IMR-90 (cell line): Measurements from ENCODE around the gene FGGY. TPM values are rescaled to one million over a fixed set of nuclear protein-coding genes. Genes with fewer than 3 reads are reported as not detected.

ENCODE experiments used
- ATAC-seq: fragments of 200-7000 bp; cut with Tn5 transposase; 2 replicates; pipeline ENCODE4 v1.9.1; 2020; ENCODE audit warnings: low read depth, mild to moderate bottlenecking, moderate library complexity
- BruUV-seq: library from RNA; stranded (reverse); fragments of 400-500 nt; replicated peaks from 2 replicates; lab custom pipeline; 2021; lab: Mats Ljungman, UMichigan
- CTCF ChIA-PET: fragments of 300-600 bp; formaldehyde crosslinking; extraction: SDS; loops from one replicate; lab custom pipeline; 2021; ENCODE audit warnings: antibody characterized with exemption; lab: Yijun Ruan, JAX
- POLR2A ChIA-PET: fragments of 300-600 bp; sonication (Branson Sonifier 250); formaldehyde crosslinking; loops from one replicate; lab custom pipeline; 2022; ENCODE audit warnings: antibody characterized with exemption; ENCODE audit not compliant: unreplicated experiment; lab: Charles Lee
- DNase-seq: peaks from one replicate; pipeline ENCODE4 v3.0.0; 2013
- H2AFZ ChIP-seq: replicated peaks from 2 replicates; pipeline ENCODE3; 2013; ENCODE audit warnings: low read length, mild to moderate bottlenecking; ENCODE audit not compliant: poor library complexity
- H2AK5ac ChIP-seq: 2 replicates; pipeline ENCODE4 v1.6.1; 2013; ENCODE audit warnings: low read depth, low read length, inconsistent platforms
- H2AK9ac ChIP-seq: replicated peaks from 2 replicates; pipeline ENCODE3; 2013; ENCODE audit warnings: mild to moderate bottlenecking, low read depth, low read length, moderate library complexity; ENCODE audit not compliant: poor library complexity
- H2BK120ac ChIP-seq: 2 replicates; pipeline ENCODE4 v1.6.1; 2013; ENCODE audit warnings: low read depth, low read length, inconsistent platforms
- H2BK15ac ChIP-seq: 3 replicates; pipeline ENCODE4 v1.6.1; 2013; ENCODE audit warnings: low read depth, low read length, inconsistent platforms
- H2BK20ac ChIP-seq: 2 replicates; pipeline ENCODE4 v1.6.1; 2013; ENCODE audit warnings: low read depth, mild to moderate bottlenecking, inconsistent platforms, low read length, moderate library complexity
- H2BK5ac ChIP-seq: 2 replicates; pipeline ENCODE4 v1.6.1; 2013; ENCODE audit warnings: mild to moderate bottlenecking, low read depth, low read length, inconsistent platforms; ENCODE audit not compliant: poor library complexity, severe bottlenecking
- H3K14ac ChIP-seq: replicated peaks from 2 replicates; pipeline ENCODE4 v1.6.1; 2013; ENCODE audit warnings: low read depth, low read length, inconsistent platforms
- H3K18ac ChIP-seq: 2 replicates; pipeline ENCODE4 v1.6.1; 2013; ENCODE audit warnings: low read depth, low read length, control low read depth
- H3K23ac ChIP-seq: 2 replicates; pipeline ENCODE4 v1.6.1; 2013; ENCODE audit warnings: low read depth, low read length, inconsistent platforms
- H3K27ac ChIP-seq: 2 replicates; pipeline ENCODE4 v1.5.1; 2013; ENCODE audit warnings: mild to moderate bottlenecking, control low read depth, low read length; ENCODE audit not compliant: insufficient read depth
- H3K27me3 ChIP-seq: 2 replicates; pipeline ENCODE4 v1.6.1; 2013; ENCODE audit warnings: low read length; ENCODE audit not compliant: control insufficient read depth, insufficient read depth
- H3K36me3 ChIP-seq: 2 replicates; pipeline ENCODE4 v1.6.1; 2013; ENCODE audit warnings: low read length, mixed read lengths; ENCODE audit not compliant: control insufficient read depth, insufficient read depth
- H3K4ac ChIP-seq: 2 replicates; pipeline ENCODE4 v1.6.1; 2013; ENCODE audit warnings: low read depth, low read length, inconsistent platforms
- H3K4me1 ChIP-seq: 2 replicates; pipeline ENCODE4 v1.6.1; 2013; ENCODE audit warnings: low read length, mixed read lengths; ENCODE audit not compliant: control insufficient read depth, insufficient read depth
- H3K4me2 ChIP-seq: 2 replicates; pipeline ENCODE4 v1.6.1; 2013; ENCODE audit warnings: low read depth, mild to moderate bottlenecking, control low read depth, low read length, moderate library complexity
- H3K4me3 ChIP-seq: 2 replicates; pipeline ENCODE4 v1.5.1; 2013; ENCODE audit warnings: low read depth, mild to moderate bottlenecking, control low read depth, low read length, moderate library complexity; ENCODE audit not compliant: insufficient read depth
- H3K56ac ChIP-seq: 2 replicates; pipeline ENCODE4 v1.6.1; 2013; ENCODE audit warnings: low read length, inconsistent platforms; ENCODE audit not compliant: insufficient read depth; ENCODE audit errors: extremely low read depth
- H3K79me1 ChIP-seq, 2 experiments: 2 replicates each; pipeline ENCODE4 v1.6.1; 2013; ENCODE audit warnings: low read length in 2 of 2, inconsistent platforms in 1 of 2, low read depth in 1 of 2
- H3K9ac ChIP-seq: 2 replicates; pipeline ENCODE4 v1.6.1; 2013; ENCODE audit warnings: low read depth, low read length, control low read depth
- H3K9me1 ChIP-seq: 2 replicates; pipeline ENCODE4 v1.6.1; 2013; ENCODE audit warnings: low read length, inconsistent platforms; ENCODE audit not compliant: insufficient read depth
- H3K9me3 ChIP-seq: 2 replicates; pipeline ENCODE4 v1.6.1; 2013; ENCODE audit warnings: low read length; ENCODE audit not compliant: control insufficient read depth, insufficient read depth
- H4K20me1 ChIP-seq: 2 replicates; pipeline ENCODE4 v1.6.1; 2013; ENCODE audit warnings: low read length, inconsistent platforms; ENCODE audit not compliant: insufficient read depth
- H4K5ac ChIP-seq: 2 replicates; pipeline ENCODE4 v1.6.1; 2013; ENCODE audit warnings: mild to moderate bottlenecking, low read depth, low read length, control low read depth
- H4K8ac ChIP-seq, 2 experiments: 2 replicates each; pipeline ENCODE4 v1.6.1; 2013; ENCODE audit warnings: low read depth in 2 of 2, low read length in 2 of 2, control low read depth in 1 of 2, inconsistent platforms in 1 of 2
- H4K91ac ChIP-seq: 2 replicates; pipeline ENCODE4 v1.6.1; 2013; ENCODE audit warnings: low read depth, low read length, inconsistent platforms; ENCODE audit not compliant: insufficient read depth
- BHLHE40 ChIP-seq: fragments of 150-350 bp; IDR thresholded peaks from 2 replicates; pipeline ENCODE4 v1.6.1; 2016; ENCODE audit warnings: mild to moderate bottlenecking, low read depth, low read length
- CEBPB ChIP-seq: IDR thresholded peaks from 2 replicates; pipeline ENCODE4 v1.6.1; 2012; ENCODE audit warnings: low read depth, low read length, improper control_type of control experiment
- CTCF ChIP-seq: conservative IDR thresholded peaks from 2 replicates; pipeline ENCODE4 v1.5.1; 2012; ENCODE audit warnings: mild to moderate bottlenecking, low read depth, low read length, improper control_type of control experiment
- FOS ChIP-seq: fragments of 150-350 bp; IDR thresholded peaks from 2 replicates; pipeline ENCODE4 v1.6.1; 2016; ENCODE audit warnings: low read depth, low read length
- MAFK ChIP-seq: IDR thresholded peaks from 2 replicates; pipeline ENCODE4 v1.6.1; 2012; ENCODE audit warnings: low read depth, low read length, improper control_type of control experiment
- MAZ ChIP-seq: IDR thresholded peaks from 2 replicates; pipeline ENCODE4 v1.6.1; 2012; ENCODE audit warnings: low read depth, mild to moderate bottlenecking, low read length, improper control_type of control experiment, moderate library complexity, borderline replicate concordance
- RAD21 ChIP-seq: IDR thresholded peaks from 2 replicates; pipeline ENCODE4 v1.6.1; 2012; ENCODE audit warnings: low read length, improper control_type of control experiment
- RCOR1 ChIP-seq: IDR thresholded peaks from 2 replicates; pipeline ENCODE4 v1.6.1; 2012; ENCODE audit warnings: mild to moderate bottlenecking, low read length, improper control_type of control experiment; ENCODE audit not compliant: insufficient replicate concordance
- RFX5 ChIP-seq: IDR thresholded peaks from 2 replicates; pipeline ENCODE4 v1.8.0; 2012; ENCODE audit warnings: low read depth, mild to moderate bottlenecking, low read length, moderate library complexity
- WGBS, 2 experiments: methylation state at CpG; one replicate each; pipeline versions ENCODE4 v1.1.5 to v1.1.7; 2013; ENCODE audit warnings: missing lambda C conversion rate in 2 of 2; ENCODE audit not compliant: insufficient read length in 1 of 2; ENCODE audit errors: extremely low coverage in 2 of 2; 5-methylcytosine and 5-hydroxymethylcytosine counted together
- dilution Hi-C: fragments of 300-500 bp; cut with HindIII; formaldehyde crosslinking; loops from one replicate; pipeline ENCODE4 v1.14.3; 2018; ENCODE audit warnings: low sequenced_read_pairs; ENCODE audit not compliant: unreplicated experiment
- in situ Hi-C: fragments of 300-500 bp; cut with MboI; formaldehyde crosslinking; loops from 3 replicates; pipeline ENCODE4 v1.14.3; 2019; ENCODE audit warnings: low sequenced_read_pairs, inconsistent platforms, mixed read lengths
- intact Hi-C: fragments of 100-400 bp; cut with micrococcal nuclease; formaldehyde crosslinking; loops from 2 replicates; pipeline ENCODE4 v1.10.0; 2022
- polyA plus RNA-seq, 3 experiments: library from polyadenylated mRNA; depleted of rRNA; stranded (reverse); fragments of >200 nt; gene quantifications; 2 replicates each; pipeline ENCODE4 v1.2.3, GENCODE V29; 2012; ENCODE audit warnings: low replicate concordance in 1 of 3
- total RNA-seq: library from RNA; depleted of rRNA; stranded (reverse); fragments of >200 nt; gene quantifications from 2 replicates; pipeline ENCODE4 v1.2.3, GENCODE V29; 2012

FGGY gene
- total and polyA plus RNA-seq, 2 of the 4 experiments (the other 2 are of a cell fraction) = 5.6 to 14.0 TPM

- no CpG with 5 or more reads among the region's 7 CpGs for WGBS, 2 experiments
- H2AK9ac ChIP-seq = no peak overlapping the region
- H4K8ac ChIP-seq = no peak overlapping the region
- peaks cover 6% of the 10 kb centered on the region for H3K4me1 ChIP-seq
- H2BK120ac ChIP-seq = no peak overlapping the region
- no peaks in the 10 kb centered on the region for H3K36me3 ChIP-seq
- no peak overlapping the region; the same call in 1 of the 2 replicates for H3K14ac ChIP-seq
- no peak overlapping the region for H2AK5ac ChIP-seq
- H3K9me3 ChIP-seq = no peaks in the 10 kb centered on the region
- H3K56ac ChIP-seq = no peak overlapping the region
- H2AFZ ChIP-seq = peak overlapping the region; percentile 24
- TF ChIP-seq MAZ (no peak), CTCF (no peak), CEBPB (no peak), RFX5 (no peak), BHLHE40 (no peak), FOS (no peak), MAFK (no peak), RCOR1 (no peak), RAD21 (no peak)
- no peak overlapping the region for H4K91ac ChIP-seq
- no peak for DNase-seq
- no peaks in the 10 kb centered on the region for H3K9me1 ChIP-seq
- no peak overlapping the region for H3K18ac ChIP-seq
- H4K20me1 ChIP-seq = no peaks in the 10 kb centered on the region
- no peak overlapping the region for H3K4me3 ChIP-seq
- no peak overlapping the region for H3K4ac ChIP-seq
- H3K23ac ChIP-seq = no peak overlapping the region
- no peak overlapping the region for H2BK5ac ChIP-seq
- H3K27ac ChIP-seq = no peak overlapping the region
- no peaks in the 10 kb centered on the region for H3K79me1 ChIP-seq
- in situ Hi-C loops = no loop called here
- no peaks in the 10 kb centered on the region for H3K27me3 ChIP-seq
- H2BK20ac ChIP-seq = no peak overlapping the region
- no peak for ATAC-seq
- H2BK15ac ChIP-seq = 0 out of 3 replicates have a peak overlapping the region, but pooled peaks have one; percentile 36
- no TSS peak for BruUV-seq
- H3K9ac ChIP-seq = no peak overlapping the region
- no peak overlapping the region for H4K5ac ChIP-seq
- dilution Hi-C loops = no loop called here
- intact Hi-C loops = no loop called here
- CTCF ChIA-PET = interaction anchor here (0.7 kb wide), 1 partner anchor 279 kb away, joined by 3 read pairs; no protein-coding TSS in a partner anchor
- POLR2A ChIA-PET = no interaction called here
- no peak overlapping the region for H3K4me2 ChIP-seq
These were observed 94.6 kb downstream of the FGGY start for GRCh38 chr1:59391212-59392179.
